Ovary (tissue), 9 donors: ENCODE data around the gene PMEPA1. TPM values are rescaled to one million over a fixed set of nuclear protein-coding genes. Genes with fewer than 3 reads are reported as not detected.

ENCODE experiments used
- DNase-seq, 5 donors: peaks; one replicate each; pipeline ENCODE4 v3.0.0-alpha.2; 2019 to 2020
- H3K27ac ChIP-seq, 2 donors: fragments of 200-600 bp; one replicate each; pipeline versions ENCODE4 v1.5.1 to v1.8.0; 2019 to 2022
- H3K27me3 ChIP-seq: fragments of 200-600 bp; one replicate; pipeline ENCODE4 v1.8.0; 2022
- H3K36me3 ChIP-seq: fragments of 200-600 bp; sonication (generic); one replicate; pipeline ENCODE4 v1.5.1; 2019
- H3K4me1 ChIP-seq: one replicate; pipeline ENCODE4 v1.8.1; 2013; ENCODE audit warnings: mild to moderate bottlenecking, moderate library complexity; ENCODE audit not compliant: insufficient read depth
- H3K4me3 ChIP-seq: fragments of 200-600 bp; sonication (generic); one replicate; pipeline ENCODE4 v1.5.1; 2017
- H3K9me3 ChIP-seq, 2 donors: fragments of 200-600 bp in 1 of 2; sonication (generic) in 1 of 2; one replicate each; pipeline versions ENCODE4 v1.5.1 to v1.8.1; 2013 to 2019; ENCODE audit warnings: mild to moderate bottlenecking in 1 of 2, moderate library complexity in 1 of 2
- CTCF ChIP-seq, 3 donors: fragments of 450-650 bp in 2 of 3; fragments of 200-600 bp in 1 of 3; IDR thresholded peaks; one replicate each; pipeline versions ENCODE4 v1.5.1 to v1.8.0; 2016 to 2022; ENCODE audit warnings: antibody characterized with exemption in 3 of 3, mild to moderate bottlenecking in 1 of 3
- EP300 ChIP-seq: sonication (generic); formaldehyde crosslinking; IDR thresholded peaks from one replicate; pipeline ENCODE4 v1.6.1; 2017; ENCODE audit warnings: antibody characterized with exemption
- POLR2A ChIP-seq: fragments of 450-650 bp; IDR thresholded peaks from one replicate; pipeline ENCODE4 v1.6.1; 2017; ENCODE audit warnings: antibody characterized with exemption, mild to moderate bottlenecking, moderate library complexity
- WGBS, 3 donors: extraction: QIAGEN DNeasy Blood & Tissue Kit in 1 of 3; methylation state at CpG; one replicate each; pipeline versions ENCODE4 v1.1.5 to v1.1.7; 2013 to 2017; 5-methylcytosine and 5-hydroxymethylcytosine counted together
- intact Hi-C, 4 donors: fragments of 100-400 bp; cut with DNase I; formaldehyde crosslinking; loops; one replicate each; pipeline versions ENCODE4 v1.11.0 to v1.15.1; 2022 to 2023
- polyA plus RNA-seq, 2 donors: library from polyadenylated mRNA; stranded (reverse); fragments of 200-250 nt in 1 of 2; fragments of 350-450 nt in 1 of 2; fragmentation: Illumina TruSeq in 1 of 2; extraction: RNeasy Lipid Tissue Mini Kit (QIAGEN cat#74804) in 1 of 2; gene quantifications; one replicate each; pipeline ENCODE4 v1.2.3, GENCODE V29; 2013 to 2014
- total RNA-seq, 7 donors: library from RNA; depleted of rRNA in 2 of 7; stranded (reverse); fragments of >200 nt in 2 of 7; fragmentation: NEBNext Ultra II Directional in 3 of 7; extraction: Animal tissue kit (Norgen Biotek cat#: 25700) in 3 of 7; gene quantifications; one replicate each; pipeline versions ENCODE4 v1.1.0 to v1.2.4, GENCODE V29; 2016 to 2023
- donor health status: DM: no; HTN: no; CAD: no; lungs with moderate emphysema.
- donor health status: DM: no; HTN: no; CAD: no.
- donor health status: Bipolar disorder and iron deficiency.
- donor health status: DM: yes; HTN: yes; CAD: no.
- donor health status: DM: no; HTN: no; CAD: no.
- donor health status: DM: yes; HTN: yes; CAD: no.

PMEPA1 gene
- total and polyA plus RNA-seq, 9 donors = 2.7 to 73.4 (median 17.6) TPM

- 90 to 93% (median 93%) methylated on average over 8 of the region's 8 CpGs for WGBS, 3 donors
- H3K27ac ChIP-seq = no peak overlapping the region
- no peaks in the 10 kb centered on the region for H3K27me3 ChIP-seq
- no peak for TF ChIP-seq EP300
- TF ChIP-seq POLR2A = no peak
- TF ChIP-seq CTCF (IDR thresholded peaks at IDR 0.05) = no peak
- H3K4me3 ChIP-seq = no peak overlapping the region
- no peaks in the 10 kb centered on the region for H3K36me3 ChIP-seq
- no peak for DNase-seq
- H3K9me3 ChIP-seq = no peaks in the 10 kb centered on the region
- intact Hi-C loops = no loop called here
- peaks cover 6% of the 10 kb centered on the region for H3K4me1 ChIP-seq
These were observed 40.2 kb downstream of the PMEPA1 start for GRCh38 chr20:57669632-57670031.

DNA sequence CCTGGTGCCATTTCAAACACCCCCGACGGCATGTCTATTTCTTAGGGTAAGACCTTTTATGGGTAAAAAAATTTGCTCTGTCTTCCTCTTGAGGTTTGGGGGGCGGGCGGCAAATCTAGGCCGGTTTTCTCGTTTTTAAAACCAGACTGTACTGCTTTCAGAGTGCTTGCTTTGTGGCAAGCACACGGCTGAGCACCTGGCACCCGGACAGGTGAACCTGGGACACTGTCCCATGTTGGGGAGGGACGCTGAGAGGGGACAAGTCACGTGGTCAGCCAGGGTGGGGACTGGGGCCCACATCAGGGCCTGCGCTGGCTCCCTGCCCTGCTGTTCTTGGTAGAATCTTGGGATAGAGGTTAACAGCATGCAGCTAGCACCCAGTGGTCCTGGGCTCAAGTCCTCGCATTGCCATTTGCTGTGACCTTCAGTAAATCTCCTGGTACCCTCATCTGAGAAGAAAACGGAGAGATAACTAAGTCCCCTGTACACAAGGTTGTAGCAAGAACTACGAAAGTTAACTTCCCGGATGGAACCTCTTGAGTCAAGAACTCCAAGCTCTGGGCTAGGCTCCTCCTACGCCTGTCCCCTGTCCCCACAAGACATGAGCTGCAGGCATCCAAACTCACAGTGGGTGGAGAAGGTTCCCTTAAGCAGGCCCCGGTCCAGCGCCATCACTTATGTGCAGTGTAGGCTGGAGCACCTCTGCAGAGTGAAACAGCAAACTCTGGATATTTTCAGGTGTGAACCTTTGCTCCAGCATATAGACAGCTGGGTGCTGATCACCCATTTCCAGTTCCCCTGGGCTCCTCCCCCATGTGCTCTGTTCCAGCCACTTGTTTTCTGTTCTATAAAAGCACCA lies 41.7 kb downstream of the PMEPA1 start:
- H3K36me3 ChIP-seq = no peaks in the 10 kb centered on the region
- no peak overlapping the region for H3K27ac ChIP-seq
- peaks cover 6% of the 10 kb centered on the region for H3K4me1 ChIP-seq
- intact Hi-C loops = no loop called here
- H3K9me3 ChIP-seq = no peaks in the 10 kb centered on the region
- no peak overlapping the region for H3K4me3 ChIP-seq
- WGBS, 3 donors = 81 to 84% (median 83%) methylated on average over 18 of the region's 18 CpGs
- DNase-seq = no peak
- H3K27me3 ChIP-seq = no peaks in the 10 kb centered on the region
- TF ChIP-seq POLR2A (no peak), EP300 (no peak), CTCF (IDR thresholded peaks at IDR 0.05) (no peak)

DNA sequence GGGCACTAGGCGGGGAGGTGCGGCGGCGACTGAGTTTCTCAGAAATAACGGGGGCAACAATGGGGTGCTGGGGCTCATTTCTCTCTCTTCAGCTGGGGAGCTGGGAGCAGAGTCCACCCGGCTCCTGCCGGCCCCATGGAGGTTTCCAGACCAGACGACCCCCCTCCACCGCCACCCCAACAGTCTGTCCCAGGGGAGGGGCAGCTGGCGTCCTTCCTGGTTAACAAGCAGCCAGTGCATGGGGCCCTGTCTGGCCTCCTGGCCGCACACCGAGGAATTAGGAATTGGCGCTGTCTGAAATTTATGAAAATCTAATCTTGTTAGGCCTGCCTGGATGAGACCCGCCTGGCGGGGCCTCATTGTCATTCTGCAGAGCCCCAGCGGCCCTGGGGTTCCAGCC lies 42.4 kb downstream of the PMEPA1 start:
- Histone ChIP-seq H3K4me3 (no peak overlapping the region), H3K36me3 (no peaks in the 10 kb centered on the region), H3K4me1 (peaks cover 2% of the 10 kb centered on the region), H3K27ac (no peak overlapping the region), H3K27me3 (no peaks in the 10 kb centered on the region), H3K9me3 (no peaks in the 10 kb centered on the region)
- DNase-seq = no peak
- no peak for TF ChIP-seq CTCF (IDR thresholded peaks at IDR 0.05)
- TF ChIP-seq EP300 = no peak
- TF ChIP-seq POLR2A = no peak
- WGBS, 3 donors = 76 to 79% (median 79%) methylated on average over 16 of the region's 16 CpGs
- intact Hi-C loops = no loop called here

GRCh38 chr20:57666834-57667157 lies 43.0 kb downstream of the PMEPA1 start:
- intact Hi-C loops = no loop called here
- Histone ChIP-seq H3K27me3 (no peaks in the 10 kb centered on the region), H3K4me3 (no peak overlapping the region), H3K9me3 (no peaks in the 10 kb centered on the region), H3K4me1 (peaks cover 5% of the 10 kb centered on the region), H3K27ac (no peak overlapping the region), H3K36me3 (no peaks in the 10 kb centered on the region)
- peak in 2 of 5 donors; percentile 3 to 23 for DNase-seq
- WGBS, 3 donors = 82 to 85% (median 82%) methylated on average over 13 of the region's 13 CpGs
- TF ChIP-seq POLR2A (no peak), CTCF (IDR thresholded peaks at IDR 0.05) (no peak), EP300 (no peak)
